Mesendoderm (in vitro differentiated cells): Measurements from ENCODE around the gene C1orf52.
A peak's percentile ranks its signal among the peaks of the same experiment; 100 is the strongest.

Experiments used
- DNase-seq: peaks from one replicate; pipeline ENCODE4 v3.0.0; 2013
- H2AK5ac ChIP-seq: 2 replicates; pipeline ENCODE4 v1.6.1; 2013; ENCODE audit warnings: low read length, inconsistent platforms
- H2BK120ac ChIP-seq: 2 replicates; pipeline ENCODE4 v1.6.1; 2013; ENCODE audit warnings: low read depth, mild to moderate bottlenecking, low read length, moderate library complexity, mixed read lengths
- H2BK15ac ChIP-seq: replicated peaks from 2 replicates; pipeline ENCODE4 v1.6.1; 2013; ENCODE audit warnings: low read depth, mild to moderate bottlenecking, moderate library complexity
- H2BK5ac ChIP-seq: 2 replicates; pipeline ENCODE4 v1.6.1; 2013; ENCODE audit warnings: low read length, inconsistent platforms
- H3K18ac ChIP-seq: 2 replicates; pipeline ENCODE4 v1.6.1; 2013; ENCODE audit warnings: mild to moderate bottlenecking, low read length, mixed read lengths
- H3K23ac ChIP-seq: one replicate; pipeline ENCODE4 v1.6.1; 2013; ENCODE audit warnings: low read length
- H3K27ac ChIP-seq: 2 replicates; pipeline ENCODE4 v1.5.1; 2013; ENCODE audit warnings: low read depth, mild to moderate bottlenecking, inconsistent platforms, low read length, moderate library complexity
- H3K27me3 ChIP-seq: 2 replicates; pipeline ENCODE4 v1.6.1; 2013; ENCODE audit warnings: low read length, control low read depth, mild to moderate bottlenecking, inconsistent platforms; ENCODE audit not compliant: insufficient read depth, poor library complexity
- H3K36me3 ChIP-seq: 2 replicates; pipeline ENCODE4 v1.6.1; 2013; ENCODE audit warnings: low read length, inconsistent platforms; ENCODE audit not compliant: control insufficient read depth, insufficient read depth
- H3K4ac ChIP-seq: one replicate; pipeline ENCODE4 v1.6.1; 2013; ENCODE audit warnings: low read depth, mild to moderate bottlenecking, low read length, moderate library complexity
- H3K4me1 ChIP-seq: 2 replicates; pipeline ENCODE4 v1.6.1; 2013; ENCODE audit warnings: low read depth, low read length, inconsistent platforms; ENCODE audit not compliant: control insufficient read depth
- H3K4me2 ChIP-seq: 2 replicates; pipeline ENCODE4 v1.6.1; 2013; ENCODE audit warnings: low read length
- H3K4me3 ChIP-seq: 2 replicates; pipeline ENCODE4 v1.5.1; 2013; ENCODE audit warnings: mild to moderate bottlenecking, low read length
- H3K56ac ChIP-seq: one replicate; pipeline ENCODE4 v1.6.1; 2013; ENCODE audit warnings: low read length
- H3K79me1 ChIP-seq: 2 replicates; pipeline ENCODE4 v1.6.1; 2013; ENCODE audit warnings: low read length, inconsistent platforms
- H3K79me2 ChIP-seq: 2 replicates; pipeline ENCODE4 v1.6.1; 2013; ENCODE audit warnings: mild to moderate bottlenecking, low read length; ENCODE audit not compliant: control insufficient read depth, insufficient read depth
- H3K9ac ChIP-seq: 2 replicates; pipeline ENCODE4 v1.6.1; 2013; ENCODE audit warnings: low read length, inconsistent platforms
- H4K5ac ChIP-seq: one replicate; pipeline ENCODE4 v1.6.1; 2013; ENCODE audit warnings: low read length
- H4K8ac ChIP-seq: one replicate; pipeline ENCODE4 v1.6.1; 2013; ENCODE audit warnings: low read depth, mild to moderate bottlenecking, control low read depth, low read length, moderate library complexity
- WGBS: extraction: QIAGEN DNeasy Blood & Tissue Kit; methylation state at CpG from one replicate; pipeline ENCODE4 v1.1.7; 2013; ENCODE audit warnings: low lambda C conversion rate, missing lambda C conversion rate; ENCODE audit not compliant: insufficient coverage; ENCODE audit errors: extremely low coverage; 5-methylcytosine and 5-hydroxymethylcytosine counted together

The C1orf52 gene

DNA sequence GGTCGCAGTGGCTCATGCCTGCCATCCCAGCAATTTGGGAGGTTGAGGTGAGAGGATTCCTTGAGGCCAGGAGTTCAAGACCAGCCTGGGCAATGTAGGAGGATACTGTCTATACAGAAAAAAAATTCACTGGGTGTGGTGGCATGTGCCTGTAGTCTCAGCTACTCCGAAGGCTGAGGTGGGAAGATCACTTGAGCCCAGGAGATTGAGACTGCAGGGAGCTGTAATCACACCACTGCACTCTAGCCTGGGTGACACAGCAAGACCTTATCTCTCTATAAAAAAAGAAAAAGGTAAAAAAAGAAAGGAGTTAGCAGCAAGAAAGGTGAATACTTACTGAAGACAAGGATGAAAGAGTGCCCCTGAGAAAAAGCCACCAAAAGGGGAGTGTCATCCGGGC is 40.7 kb upstream of the C1orf52 start:
- H2BK5ac ChIP-seq, result no peak overlapping the region
- no CpG with 5 or more reads among the region's 3 CpGs for WGBS
- no peak overlapping the region for H3K4me2 ChIP-seq
- H2BK15ac ChIP-seq, result no peak overlapping the region
- no peak overlapping the region for H2BK120ac ChIP-seq
- no peak overlapping the region for H2AK5ac ChIP-seq
- H3K27me3 ChIP-seq, result no peaks in the 10 kb centered on the region
- no peaks in the 10 kb centered on the region for H3K79me1 ChIP-seq
- DNase-seq, result no peak
- no peak overlapping the region for H3K23ac ChIP-seq
- H3K4ac ChIP-seq, result no peak overlapping the region
- H3K9ac ChIP-seq, result no peak overlapping the region
- H3K4me3 ChIP-seq, result no peak overlapping the region
- H4K8ac ChIP-seq, result no peak overlapping the region
- no peak overlapping the region for H3K56ac ChIP-seq
- H3K27ac ChIP-seq, result no peak overlapping the region
- H3K36me3 ChIP-seq, result no peaks in the 10 kb centered on the region
- H4K5ac ChIP-seq, result no peak overlapping the region
- no peaks in the 10 kb centered on the region for H3K4me1 ChIP-seq
- H3K79me2 ChIP-seq, result no peaks in the 10 kb centered on the region
- H3K18ac ChIP-seq, result no peak overlapping the region

DNA sequence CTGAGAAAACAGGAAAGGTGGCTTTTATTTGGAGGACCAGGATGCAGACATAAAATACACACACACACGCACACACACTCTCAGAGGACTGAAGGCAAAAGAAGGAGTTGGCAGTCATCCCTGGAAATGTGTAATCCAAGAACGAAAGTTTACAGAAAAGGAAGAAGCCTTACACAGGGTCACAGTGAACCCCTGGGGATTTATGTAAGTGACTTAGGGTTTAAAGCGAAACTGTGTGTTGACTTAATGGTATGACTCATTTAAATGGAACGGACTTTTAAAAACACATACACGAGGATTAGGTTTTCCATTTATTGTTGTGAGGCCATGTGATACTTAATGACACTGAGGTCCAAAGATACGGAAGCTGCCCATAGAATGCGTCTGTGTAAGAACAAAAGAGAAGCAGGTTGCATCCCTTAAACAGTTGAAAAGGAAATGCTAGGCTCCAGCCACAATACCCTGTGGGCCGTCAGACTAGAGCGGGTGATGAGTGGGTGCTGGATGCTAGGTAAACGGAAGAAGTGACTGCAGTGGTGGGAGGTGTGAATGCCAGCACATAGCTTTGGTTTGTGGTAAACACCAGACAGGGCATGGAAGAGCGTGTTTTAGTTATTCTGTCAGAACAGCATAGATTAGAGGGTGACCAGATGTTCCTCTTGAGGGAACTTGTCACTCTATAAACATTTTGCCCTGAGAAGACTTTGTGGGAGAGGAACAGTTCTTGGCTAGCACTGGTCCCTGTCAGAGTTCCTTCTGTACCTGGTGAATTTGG is 38.6 kb upstream of the C1orf52 start:
- Histone ChIP-seq H3K79me2 (no peaks in the 10 kb centered on the region), H4K5ac (no peak overlapping the region), H3K36me3 (no peaks in the 10 kb centered on the region), H2BK120ac (no peak overlapping the region), H3K4me2 (no peak overlapping the region), H2BK5ac (no peak overlapping the region), H3K4ac (no peak overlapping the region), H3K23ac (no peak overlapping the region), H3K27ac (no peak overlapping the region), H3K18ac (no peak overlapping the region), H3K4me1 (no peaks in the 10 kb centered on the region), H2BK15ac (no peak overlapping the region), H3K56ac (no peak overlapping the region), H2AK5ac (no peak overlapping the region), H3K27me3 (no peaks in the 10 kb centered on the region), H3K9ac (no peak overlapping the region), H3K79me1 (no peaks in the 10 kb centered on the region), H4K8ac (no peak overlapping the region), H3K4me3 (no peak overlapping the region)
- no CpG with 5 or more reads among the region's 11 CpGs for WGBS
- peak; percentile 15 for DNase-seq

DNA sequence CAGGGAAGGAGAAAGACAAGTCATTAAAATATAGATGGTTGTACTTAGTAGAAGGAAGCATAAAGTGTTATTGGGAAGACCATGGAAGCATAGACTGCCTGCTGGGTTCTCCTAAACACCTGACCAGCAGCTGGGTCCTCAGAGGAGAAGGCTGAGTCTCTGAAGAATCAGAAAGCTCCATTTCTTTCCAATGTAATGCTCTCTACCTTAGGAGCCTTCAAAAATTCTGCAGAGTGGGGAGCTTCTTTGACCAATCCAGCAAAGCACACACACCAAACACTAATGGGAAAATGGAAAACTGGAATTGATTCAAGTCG is 38.0 kb upstream of the C1orf52 start:
- no peak overlapping the region for H3K4ac ChIP-seq
- H2BK15ac ChIP-seq, result no peak overlapping the region
- no peak overlapping the region for H2BK5ac ChIP-seq
- no peak overlapping the region for H2BK120ac ChIP-seq
- H2AK5ac ChIP-seq, result no peak overlapping the region
- no peak overlapping the region for H3K4me2 ChIP-seq
- no peak overlapping the region for H3K27ac ChIP-seq
- WGBS, result no CpG with 5 or more reads among the region's 1 CpG
- H3K79me1 ChIP-seq, result no peaks in the 10 kb centered on the region
- no peak overlapping the region for H3K4me3 ChIP-seq
- no peaks in the 10 kb centered on the region for H3K36me3 ChIP-seq
- H3K4me1 ChIP-seq, result no peaks in the 10 kb centered on the region
- no peaks in the 10 kb centered on the region for H3K79me2 ChIP-seq
- no peak overlapping the region for H3K9ac ChIP-seq
- H3K27me3 ChIP-seq, result no peaks in the 10 kb centered on the region
- H3K23ac ChIP-seq, result no peak overlapping the region
- no peak overlapping the region for H3K56ac ChIP-seq
- H4K5ac ChIP-seq, result no peak overlapping the region
- no peak for DNase-seq
- no peak overlapping the region for H4K8ac ChIP-seq
- no peak overlapping the region for H3K18ac ChIP-seq

DNA sequence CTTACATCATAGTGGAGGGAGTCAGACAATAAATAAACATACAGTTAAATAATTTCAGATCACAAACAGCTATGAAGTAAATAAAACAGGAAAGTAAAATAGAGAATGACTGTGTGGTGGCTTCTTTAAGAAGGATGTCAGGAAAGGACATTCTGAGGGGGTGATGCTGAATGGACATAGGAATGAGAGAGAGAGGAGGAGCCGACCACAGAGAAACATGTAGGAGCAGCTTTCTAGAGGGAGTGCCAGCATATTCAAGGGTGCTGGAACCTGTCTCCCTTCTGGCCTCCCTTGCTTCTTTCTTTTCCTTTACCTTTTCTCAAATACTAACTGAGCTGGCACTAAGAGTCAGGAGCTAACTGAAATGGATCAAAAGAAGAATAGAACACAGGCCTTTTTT is 37.5 kb upstream of the C1orf52 start:
- WGBS, result no CpG with 5 or more reads among the region's 1 CpG
- no peak overlapping the region for H3K27ac ChIP-seq

DNA sequence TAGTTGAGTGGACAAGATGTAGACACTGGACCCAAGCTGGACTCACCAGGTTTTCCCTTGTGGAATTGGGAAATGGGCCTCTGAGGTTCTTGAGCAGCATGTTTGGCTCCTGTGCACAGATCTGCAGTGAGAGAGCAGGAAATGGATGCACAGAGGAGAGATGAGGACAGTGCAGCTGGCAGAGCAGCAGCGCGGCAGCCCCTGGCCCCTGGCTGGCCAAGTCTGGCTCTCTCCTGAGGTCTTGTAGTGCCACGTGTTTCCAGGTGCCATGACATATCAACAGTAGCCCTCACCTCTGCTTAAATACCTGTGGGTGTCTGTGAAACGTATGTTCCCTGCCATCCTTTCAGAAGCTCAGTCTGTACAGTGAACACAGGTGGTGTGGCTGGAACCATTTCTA is 36.2 kb upstream of the C1orf52 start:
- Histone ChIP-seq H3K36me3 (no peaks in the 10 kb centered on the region), H4K8ac (no peak overlapping the region), H3K27me3 (no peaks in the 10 kb centered on the region), H2BK5ac (no peak overlapping the region), H3K18ac (no peak overlapping the region), H3K56ac (no peak overlapping the region), H2BK120ac (no peak overlapping the region), H4K5ac (no peak overlapping the region), H3K79me2 (no peaks in the 10 kb centered on the region), H3K27ac (no peak overlapping the region), H2BK15ac (no peak overlapping the region), H3K4ac (no peak overlapping the region), H3K4me2 (no peak overlapping the region), H3K23ac (no peak overlapping the region), H3K79me1 (no peaks in the 10 kb centered on the region), H2AK5ac (no peak overlapping the region), H3K4me1 (no peaks in the 10 kb centered on the region), H3K9ac (no peak overlapping the region), H3K4me3 (no peak overlapping the region)
- WGBS, result no CpG with 5 or more reads among the region's 4 CpGs
- DNase-seq, result no peak

More for the DNA sequence above, 37.5 kb upstream of the C1orf52 start:
- no peak overlapping the region for H3K4ac ChIP-seq
- no peak overlapping the region for H2AK5ac ChIP-seq
- H3K9ac ChIP-seq, result no peak overlapping the region
- H3K4me1 ChIP-seq, result no peaks in the 10 kb centered on the region
- no peak overlapping the region for H4K8ac ChIP-seq
- H3K36me3 ChIP-seq, result no peaks in the 10 kb centered on the region
- no peak for DNase-seq
- H3K18ac ChIP-seq, result no peak overlapping the region
- no peak overlapping the region for H3K4me2 ChIP-seq
- no peaks in the 10 kb centered on the region for H3K79me1 ChIP-seq
- no peak overlapping the region for H2BK5ac ChIP-seq
- H3K56ac ChIP-seq, result no peak overlapping the region
- no peak overlapping the region for H2BK15ac ChIP-seq
- H2BK120ac ChIP-seq, result no peak overlapping the region
- no peak overlapping the region for H3K23ac ChIP-seq
- H3K27me3 ChIP-seq, result no peaks in the 10 kb centered on the region
- H3K4me3 ChIP-seq, result no peak overlapping the region
- no peak overlapping the region for H4K5ac ChIP-seq
- no peaks in the 10 kb centered on the region for H3K79me2 ChIP-seq

DNA sequence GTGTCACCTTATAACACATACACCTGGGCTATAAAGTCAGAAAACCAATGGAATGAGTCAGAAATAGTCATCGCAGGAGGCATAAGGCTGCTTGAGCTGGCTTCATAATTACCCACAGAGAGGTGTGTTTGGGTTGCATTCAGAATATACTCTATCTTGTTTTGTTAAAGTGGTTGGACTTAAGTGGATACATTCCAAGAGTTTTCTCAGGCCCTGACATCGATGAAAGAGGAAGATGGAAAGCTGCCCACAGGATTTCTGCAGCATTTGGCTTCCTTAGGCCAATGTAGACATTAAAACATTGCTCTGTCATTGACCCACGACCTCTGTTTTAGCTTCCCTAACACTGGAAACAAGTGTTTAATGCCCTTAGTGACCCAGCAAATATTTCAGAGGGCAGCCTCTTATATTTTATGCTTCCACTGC is 35.6 kb upstream of the C1orf52 start:
- H2BK15ac ChIP-seq, result no peak overlapping the region
- no peaks in the 10 kb centered on the region for H3K27me3 ChIP-seq
- no peak overlapping the region for H2BK120ac ChIP-seq
- H2AK5ac ChIP-seq, result no peak overlapping the region
- no peaks in the 10 kb centered on the region for H3K79me2 ChIP-seq
- no peak overlapping the region for H3K56ac ChIP-seq
- H3K4me2 ChIP-seq, result no peak overlapping the region
- DNase-seq, result no peak
- H3K27ac ChIP-seq, result no peak overlapping the region
- H3K18ac ChIP-seq, result no peak overlapping the region
- H4K5ac ChIP-seq, result no peak overlapping the region
- H3K9ac ChIP-seq, result no peak overlapping the region
- no peaks in the 10 kb centered on the region for H3K4me1 ChIP-seq
- no peaks in the 10 kb centered on the region for H3K79me1 ChIP-seq
- H3K4me3 ChIP-seq, result no peak overlapping the region
- no peak overlapping the region for H2BK5ac ChIP-seq
- no peaks in the 10 kb centered on the region for H3K36me3 ChIP-seq
- H3K23ac ChIP-seq, result no peak overlapping the region
- H4K8ac ChIP-seq, result no peak overlapping the region
- no CpG with 5 or more reads among the region's 3 CpGs for WGBS
- no peak overlapping the region for H3K4ac ChIP-seq
